ENCODE measurements around the gene CRADD.
"Not testable (repeated sequence)": the region's sequence is repeated elsewhere in the genome, so short reads cannot be mapped to it uniquely, and the experiment has no call there.

Gene CRADD

GRCh38 chr12:93850481-93851256, 173.5 kb downstream of the CRADD start:
- DNase-seq: no peak

- no peak for DNase-seq
Measured at GRCh38 chr12:93851257-93851671, 174.1 kb downstream of the CRADD start.

DNA sequence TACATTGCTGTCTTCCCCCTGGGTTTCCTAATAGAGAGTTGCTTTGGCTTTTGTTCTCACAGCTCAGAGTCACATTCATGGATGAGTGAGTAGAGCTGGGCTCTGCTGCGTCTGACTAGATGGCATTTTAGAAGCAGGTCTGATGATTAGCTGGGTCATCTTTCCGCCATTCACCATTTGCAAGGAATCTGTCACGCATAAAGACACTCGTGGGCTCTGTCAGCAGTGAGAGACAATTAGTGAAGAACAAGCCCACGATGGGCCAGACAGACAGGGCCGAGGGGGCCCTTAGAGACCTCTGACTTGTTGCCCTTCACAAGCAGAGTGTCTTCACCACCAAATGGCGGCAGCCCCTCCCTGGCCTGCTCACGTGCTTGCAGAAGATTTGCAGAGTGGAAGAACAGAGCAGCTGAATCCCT, 175.0 kb downstream of the CRADD start:
- no peak for DNase-seq

DNA sequence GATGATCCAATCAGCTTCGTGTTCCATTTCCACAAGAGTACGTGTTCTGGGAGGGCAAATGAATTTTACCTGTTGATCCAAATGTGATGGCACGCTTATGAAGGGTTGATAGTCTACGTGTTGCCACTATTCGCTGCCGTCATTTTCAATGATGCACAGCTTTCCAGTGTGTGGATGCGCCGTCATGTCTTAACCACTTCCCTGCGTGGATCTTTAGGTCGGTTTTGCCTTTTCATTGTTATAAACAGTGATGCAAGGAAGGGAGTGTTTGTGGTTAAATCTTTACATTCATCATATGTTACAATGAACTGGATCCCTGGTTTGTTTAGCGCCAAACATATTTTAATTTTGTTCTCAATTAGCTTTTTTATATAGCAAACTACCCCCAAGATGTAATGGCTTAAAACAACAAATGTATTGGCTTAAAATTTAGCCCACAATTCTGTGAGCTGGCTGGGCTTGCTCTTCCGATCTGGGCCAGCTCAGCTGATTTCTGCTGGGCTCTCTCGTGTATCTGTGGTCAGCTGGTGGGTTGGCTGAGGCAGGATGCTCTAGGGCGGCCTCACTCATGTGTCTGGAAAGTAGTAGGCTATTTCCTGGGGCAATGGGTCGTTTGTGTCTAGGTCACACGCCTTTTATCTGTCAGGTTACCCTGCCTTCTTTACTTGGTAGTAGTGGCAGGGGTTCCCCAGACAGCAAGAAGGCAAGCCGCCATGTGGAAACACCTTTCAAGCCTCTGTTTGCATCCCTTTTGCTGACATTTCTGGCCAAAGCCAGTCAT, 176.7 kb downstream of the CRADD start:
- DNase-seq: no peak

GRCh38 chr12:93855261-93855660, 178.1 kb downstream of the CRADD start:
- no peak for DNase-seq

DNA sequence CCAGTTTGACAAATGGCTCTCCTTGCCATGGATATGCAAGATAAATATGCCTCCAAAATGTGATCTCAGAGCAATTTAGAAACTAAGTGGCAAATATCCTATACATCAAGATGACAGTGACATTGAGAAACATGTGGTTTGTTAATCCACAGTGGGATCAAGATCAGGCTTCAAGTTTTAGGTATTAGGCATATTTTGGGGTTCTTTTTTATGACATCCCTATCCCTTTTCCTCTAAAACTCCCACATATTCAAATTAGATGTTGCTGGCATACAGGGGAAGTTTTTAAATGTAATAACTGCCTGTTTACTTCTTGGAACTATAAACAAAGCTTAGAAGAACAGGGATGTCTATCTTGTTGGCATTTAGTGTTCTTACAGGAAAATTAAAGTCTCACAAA, 179.4 kb downstream of the CRADD start:
- DNase-seq: no peak

GRCh38 chr12:93857279-93857938, 180.2 kb downstream of the CRADD start:
- DNase-seq: no peak

DNA sequence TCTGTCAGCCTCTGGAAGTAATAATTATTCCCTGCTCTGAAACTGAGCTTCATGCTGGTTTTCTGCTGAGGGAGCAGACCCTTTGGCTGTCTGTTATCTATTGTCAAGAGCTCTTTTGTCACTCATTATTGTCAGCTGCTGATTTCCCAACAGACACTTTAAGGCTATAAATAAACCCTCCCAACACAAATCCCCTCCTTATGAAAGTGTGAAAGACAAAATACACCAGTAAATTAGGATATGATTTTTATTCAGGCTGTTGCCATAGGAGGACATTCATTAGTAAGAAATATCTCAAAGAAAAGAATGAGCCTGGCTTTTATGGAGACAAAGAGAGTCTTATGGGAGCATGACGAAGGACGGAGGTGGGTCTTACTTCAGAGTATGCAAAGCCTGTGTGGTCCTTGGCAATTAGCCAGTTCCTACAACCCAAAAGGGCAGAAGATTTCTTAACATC, 180.8 kb downstream of the CRADD start:
- no peak for DNase-seq

DNA sequence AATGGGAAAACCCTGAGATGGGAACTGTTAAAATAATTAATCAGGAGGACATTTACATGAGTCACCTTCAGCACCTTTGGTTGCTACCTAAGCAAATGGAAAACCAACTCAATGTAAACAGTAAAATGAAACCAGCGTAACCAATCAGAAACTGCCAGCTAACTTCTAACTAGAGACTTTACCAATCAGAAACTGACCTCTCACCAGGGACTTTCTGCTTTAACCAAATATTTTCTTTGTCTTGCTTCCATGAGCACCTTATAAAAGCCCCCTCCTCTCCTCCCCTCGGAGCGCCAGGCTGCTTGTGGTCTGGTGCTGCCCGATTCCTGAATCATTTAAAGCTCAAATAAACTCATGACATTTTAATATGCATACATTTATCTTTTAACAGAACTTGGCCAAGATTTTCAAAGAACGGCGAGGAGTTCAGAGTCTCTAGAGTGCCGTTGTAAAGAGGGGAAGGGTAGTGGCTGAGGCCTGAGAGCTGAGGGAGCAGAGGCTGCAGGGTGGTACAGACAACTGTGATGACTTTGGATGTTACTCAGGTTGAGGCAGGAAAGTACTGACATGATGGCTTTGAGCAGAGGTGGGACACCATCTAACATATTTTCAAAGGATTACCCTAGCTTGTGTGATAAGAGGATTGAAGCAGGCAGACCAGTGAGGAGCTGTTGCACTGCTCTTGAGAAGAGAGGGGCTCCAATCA, 183.6 kb downstream of the CRADD start:
- DNase-seq: no peak

- DNase-seq: no peak
Measured at GRCh38 chr12:93862424-93862823, 185.2 kb downstream of the CRADD start.

GRCh38 chr12:93865751-93866150, 188.6 kb downstream of the CRADD start:
- DNase-seq: no peak

GRCh38 chr12:93868771-93869170, 191.6 kb downstream of the CRADD start:
- DNase-seq: no peak

GRCh38 chr12:93870020-93870795, 193.0 kb downstream of the CRADD start:
- DNase-seq: no peak

DNA sequence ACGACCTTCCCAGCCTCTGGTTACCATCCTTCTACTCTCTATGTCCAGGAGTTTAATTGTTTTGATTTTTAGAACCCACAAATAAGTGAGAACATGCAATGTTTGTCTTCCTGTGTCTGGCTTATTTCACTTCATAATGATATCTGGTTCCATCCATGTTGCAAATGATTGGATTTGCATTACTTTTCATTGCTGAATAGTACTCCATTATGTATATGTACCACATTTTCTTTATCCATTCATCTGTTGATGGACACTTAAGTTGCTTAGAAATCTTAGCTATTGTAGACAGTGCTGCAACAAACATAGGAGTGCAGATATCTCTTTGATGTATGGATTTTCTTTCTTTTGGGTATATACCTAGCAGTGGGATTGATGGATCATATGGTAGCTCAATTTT, 194.4 kb downstream of the CRADD start:
- DNase-seq: not testable (repeated sequence)

DNA sequence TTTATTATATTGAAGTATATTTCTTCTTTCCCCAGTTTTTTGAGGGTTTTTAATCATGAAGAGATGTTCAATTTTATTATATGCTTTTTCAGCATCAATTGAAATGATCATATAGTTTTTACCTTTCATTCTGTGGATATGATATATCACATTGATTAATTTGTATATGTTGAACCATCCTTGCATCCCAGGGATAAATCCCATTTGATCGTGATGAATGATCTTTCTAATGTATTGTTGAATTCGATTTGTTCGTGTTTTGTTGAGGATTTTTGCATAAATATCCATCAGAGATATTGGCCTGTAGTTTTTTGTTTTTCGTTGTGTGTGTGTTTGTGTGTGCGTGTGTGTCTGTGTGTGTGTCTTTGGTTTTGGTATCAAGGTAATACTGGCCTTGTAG, 196.4 kb downstream of the CRADD start:
- no peak for DNase-seq

DNA sequence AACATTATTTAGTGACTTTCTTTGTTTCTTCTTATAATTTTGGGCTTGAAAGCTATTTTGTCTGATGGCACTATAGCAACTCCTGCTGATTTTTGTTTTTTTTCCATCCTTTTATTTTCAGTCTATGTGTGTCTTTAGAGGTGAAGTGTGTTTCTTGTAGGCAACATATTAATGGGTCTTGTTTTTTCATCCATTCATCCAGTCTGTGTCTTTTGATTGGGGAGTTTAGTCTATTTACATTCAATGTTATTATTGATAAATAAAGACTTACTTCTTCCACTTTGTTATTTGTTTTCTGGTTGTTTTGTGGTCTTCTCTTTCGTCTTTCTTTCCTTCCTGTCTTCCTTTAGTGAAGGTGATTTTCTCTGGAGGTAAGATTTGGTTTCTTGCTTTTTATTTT, 198.0 kb downstream of the CRADD start:
- no peak for DNase-seq

DNA sequence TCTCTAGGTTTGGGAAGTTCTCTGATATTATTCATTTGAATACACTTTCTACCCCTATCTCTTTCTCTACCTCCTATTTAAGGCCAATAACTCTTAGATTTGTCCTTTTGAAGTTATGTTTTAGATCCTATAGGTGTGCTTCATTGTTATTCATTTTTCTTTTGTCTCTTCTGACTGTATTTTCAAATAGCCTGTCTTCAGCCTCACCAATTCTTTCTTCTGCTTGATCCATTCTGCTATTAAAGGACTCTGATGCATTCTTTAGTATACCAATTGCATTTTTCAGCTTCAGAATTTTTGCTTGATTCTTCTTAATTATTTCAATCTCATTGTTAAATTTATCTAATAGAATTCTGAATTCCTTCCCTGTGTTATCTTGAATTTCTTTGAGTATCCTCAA, 199.2 kb downstream of the CRADD start:
- no peak for DNase-seq

DNA sequence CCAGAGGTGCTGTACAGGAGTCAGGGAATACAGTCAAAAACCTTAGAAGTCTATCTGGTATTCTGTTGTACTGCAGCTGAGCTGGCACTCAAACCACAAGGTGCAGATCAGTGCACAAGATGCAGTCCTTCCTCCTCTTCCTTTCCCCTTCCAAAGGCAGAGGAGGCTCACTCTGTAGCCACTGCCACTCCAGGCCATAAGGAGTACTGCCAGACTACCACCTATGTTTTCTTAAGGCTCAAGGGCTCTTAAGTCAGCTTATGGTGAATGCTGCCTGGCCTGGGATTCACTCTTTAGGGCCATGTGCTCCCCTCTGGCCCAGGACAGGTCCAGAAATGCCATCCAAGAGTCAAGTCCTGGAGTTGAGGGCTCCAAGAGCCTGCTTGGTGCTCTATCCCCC, 200.3 kb downstream of the CRADD start:
- no peak for DNase-seq

DNA sequence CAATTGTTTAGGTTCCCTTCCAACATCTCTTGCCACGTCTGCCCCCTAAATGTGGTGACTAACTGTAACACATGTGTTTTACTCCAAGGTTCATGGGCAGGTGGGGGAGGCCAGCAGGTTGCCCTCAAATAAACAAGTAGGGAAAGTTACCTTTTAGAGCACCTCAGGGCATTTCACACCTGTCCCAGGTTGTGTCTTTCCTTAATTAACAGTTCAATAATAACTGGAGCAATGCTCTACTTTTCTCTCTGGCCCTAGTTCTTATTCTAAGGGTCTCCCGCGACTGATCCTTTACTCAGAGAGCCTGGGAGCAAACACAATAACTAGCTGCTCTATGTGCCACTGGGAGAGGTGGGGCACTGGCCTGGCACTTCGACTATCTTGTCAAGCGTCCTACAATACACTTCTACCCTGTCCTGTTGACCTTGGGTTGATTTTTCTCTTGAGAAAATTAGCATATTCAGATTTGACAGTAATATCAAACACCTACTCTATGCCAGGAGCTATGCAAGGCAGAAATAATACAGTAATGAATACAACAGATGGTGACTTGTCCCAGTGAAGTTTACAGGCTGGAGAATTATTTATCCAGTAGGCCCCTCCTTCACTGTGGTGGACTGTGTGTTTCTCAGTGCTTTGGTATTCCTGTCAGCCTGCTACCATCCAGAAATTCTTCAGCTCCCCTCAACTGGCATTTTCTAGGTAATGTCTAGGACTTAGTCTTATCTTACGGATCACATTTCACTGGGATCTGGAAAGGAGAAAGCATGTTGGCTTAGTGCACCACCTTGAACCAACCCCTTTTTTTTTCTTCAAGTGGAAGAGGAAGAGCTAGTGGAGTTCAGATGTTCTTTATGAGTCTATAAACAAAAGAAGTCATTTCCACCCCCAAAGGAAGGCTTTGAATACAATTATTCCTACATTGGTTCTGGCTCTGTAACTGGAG, 202.6 kb downstream of the CRADD start:
- DNase-seq: no peak

- no peak for DNase-seq
Measured at GRCh38 chr12:93880853-93881522, 203.8 kb downstream of the CRADD start.
